ENCODE results near the gene KRTAP9-6.

The KRTAP9-6 gene

DNA sequence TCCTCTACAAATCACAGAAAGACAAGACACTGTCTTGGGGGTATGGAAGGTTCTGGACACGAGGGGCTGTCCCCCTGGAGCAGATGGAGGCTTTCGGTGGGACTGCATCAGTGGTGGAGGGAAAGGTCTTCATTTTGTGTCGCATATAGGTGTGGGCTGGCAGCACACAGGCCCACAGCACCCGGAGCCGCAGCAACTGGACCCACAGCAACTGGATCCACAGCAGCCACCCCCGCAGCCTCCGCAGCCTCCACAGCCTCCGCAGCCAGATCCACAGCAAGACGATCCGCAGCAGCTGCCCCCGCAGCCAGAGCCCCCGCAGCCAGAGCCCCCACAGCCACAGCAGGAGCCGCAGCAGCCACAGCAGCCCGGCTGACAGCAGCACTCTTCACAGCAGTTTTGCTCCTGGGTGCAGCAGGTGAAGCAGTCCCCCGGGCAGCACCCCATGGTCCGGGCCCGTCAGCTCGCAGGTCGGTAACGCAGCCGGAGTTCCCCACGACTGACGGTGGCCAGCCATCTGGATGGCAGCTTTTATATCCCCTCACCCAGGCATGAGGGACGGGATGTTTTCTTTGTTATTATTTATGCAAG, 50.1 kb downstream of the KRTAP9-6 start, which contains the start of gene KRTAP17-1:
TSS of gene KRTAP17-1 (minus strand) at position 507 of the 591 bp plus-strand sequence. CDS start at position 447, 60 bp downstream.
- Histone ChIP-seq H2AFZ (ENCODE audit: low read depth, low read length) (no peak within 1 kb of the TSS), H3K4me3 (ENCODE audit: low read length) (no peak within 1 kb of the TSS), H3K4me1 (ENCODE audit: insufficient read depth, low read length) (no peaks in the 10 kb centered on the region), H3K27me3 (ENCODE audit: insufficient read depth, low read length) (no peaks in the 10 kb centered on the region), H3K36me3 (ENCODE audit: insufficient read depth, low read length) (no peaks in the 10 kb centered on the region), H3K9me3 (ENCODE audit: low read length) (no peaks in the 10 kb centered on the region)
